Suprapubic skin (tissue), 3 donors: ENCODE data around the gene MLLT6.

ENCODE experiments used
- CTCF ChIP-seq, 2 donors: fragments of 200-600 bp in 1 of 2; fragments of 450-650 bp in 1 of 2; sonication (generic) in 1 of 2; IDR thresholded peaks; one replicate each; pipeline ENCODE4 v1.5.1; 2016 to 2019; ENCODE audit warnings: antibody characterized with exemption in 2 of 2, mild to moderate bottlenecking in 1 of 2, moderate library complexity in 1 of 2
- POLR2AphosphoS5 ChIP-seq, 3 donors: sonication (generic); formaldehyde crosslinking; IDR thresholded peaks; one replicate each; pipeline ENCODE4 v1.6.1; 2017; ENCODE audit warnings: antibody characterized with exemption in 3 of 3

- TF ChIP-seq CTCF (IDR thresholded peaks at IDR 0.05) (no peak), POLR2AphosphoS5 (IDR thresholded peaks at IDR 0.05) (no peak)
Observed at GRCh38 chr17:38657824-38658740, 47.0 kb upstream of the MLLT6 start.
